ENCODE data around the gene TMEM235. TPM values are rescaled to one million over a fixed set of nuclear protein-coding genes. Genes with fewer than 3 reads are reported as not detected.
"Not testable (repeated sequence)": the region's sequence is repeated elsewhere in the genome, so short reads cannot be mapped to it uniquely, and the experiment has no call there.

The TMEM235 gene
- polyA plus RNA-seq, 1 of the 3 experiments (the other 2 are of a cell fraction), result not detected

DNA sequence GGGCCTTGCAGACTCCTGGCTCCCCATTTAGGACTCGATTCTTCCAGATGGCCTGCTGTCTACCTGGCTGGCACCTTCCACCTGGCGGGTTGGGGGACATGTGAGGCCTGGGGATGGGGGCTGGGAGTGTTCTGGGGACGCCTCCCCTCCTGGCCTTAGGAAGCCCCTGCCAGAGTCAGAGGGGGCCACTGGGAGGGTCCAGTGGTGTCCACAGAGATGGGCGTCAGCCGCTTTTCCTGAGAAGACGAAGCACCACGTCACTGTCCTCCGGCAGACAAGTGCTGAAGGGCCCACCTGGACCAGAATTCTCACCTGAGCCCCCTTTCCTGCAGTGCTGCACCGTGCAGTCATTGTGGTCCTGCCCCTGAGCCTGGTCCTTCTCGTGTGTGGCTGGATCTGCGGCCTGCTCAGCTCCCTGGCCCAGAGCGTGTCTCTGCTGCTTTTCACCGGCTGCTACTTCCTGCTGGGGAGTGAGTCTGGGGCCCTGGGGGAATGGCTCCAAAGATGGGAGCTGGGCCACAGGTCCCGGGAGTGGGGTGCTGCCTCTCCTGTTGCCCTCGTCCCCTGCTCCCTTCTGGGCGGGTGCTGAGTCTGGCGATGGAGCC lies 2.9 kb downstream of the TMEM235 start:
- 69% methylated on average over 12 of the region's 17 CpGs for whole genome bisulfite sequencing (ENCODE audit: low lambda C conversion rate)
- H4K20me1 ChIP-seq (ENCODE audit: insufficient read depth), result no peaks in the 10 kb centered on the region
- no peaks in the 10 kb centered on the region for H3K9me2 ChIP-seq
- no peak overlapping the region for H2AFZ ChIP-seq (ENCODE audit: low read depth)
- no peaks in the 10 kb centered on the region for H3K79me2 ChIP-seq (ENCODE audit: insufficient read depth)
- H3K4me2 ChIP-seq, result no peak overlapping the region
- H3K4me3 ChIP-seq (ENCODE audit: low read depth in 2 of 2, low read length in 1 of 2), result no peak overlapping the region
- no peak for DNase-seq
- H3K9ac ChIP-seq, result no peak overlapping the region
- peaks cover 0 to 36% of the 10 kb centered on the region in 2 experiments; a peak in 1 of 4 replicates for H3K4me1 ChIP-seq (ENCODE audit: control insufficient read depth in 1 of 2, insufficient read depth in 2 of 2, low read depth in 1 of 2, low read length in 1 of 2)
- peaks cover 21% of the 10 kb centered on the region for H3K27me3 ChIP-seq (ENCODE audit: insufficient read depth)
- H3F3A ChIP-seq (replicated peaks; ENCODE audit: insufficient read depth), result no peaks in the 10 kb centered on the region
- TF ChIP-seq EZH2phosphoT487 (IDR thresholded peaks at IDR 0.05; ENCODE audit: borderline replicate concordance, low read depth) (no peak), YY1 (IDR thresholded peaks at IDR 0.05; ENCODE audit: low read depth) (no peak), FOSL2 (IDR thresholded peaks at IDR 0.05; ENCODE audit: borderline replicate concordance, low read depth) (no peak), CHD2 (IDR thresholded peaks at IDR 0.05; ENCODE audit: low read length, partially characterized antibody) (no peak), POLR2AphosphoS5 (IDR thresholded peaks at IDR 0.05; ENCODE audit: low read depth, low read length) (no peak), NRF1 (IDR thresholded peaks at IDR 0.05; ENCODE audit: low read depth, low read length) (no peak), SMC3 (IDR thresholded peaks at IDR 0.05; ENCODE audit: low read depth, low read length) (no peak), JUND (IDR thresholded peaks at IDR 0.05) (no peak), TEAD4 (IDR thresholded peaks at IDR 0.05; ENCODE audit: borderline replicate concordance, insufficient read depth) (no peak), MAX (IDR thresholded peaks at IDR 0.05; ENCODE audit: low read depth) (no peak), USF2 (IDR thresholded peaks at IDR 0.05; ENCODE audit: borderline replicate concordance, low read depth, low read length) (no peak), FOXM1 (IDR thresholded peaks at IDR 0.05; ENCODE audit: low read depth) (no peak), RCOR1 (IDR thresholded peaks at IDR 0.05; ENCODE audit: low read length) (no peak), RFX5 (IDR thresholded peaks at IDR 0.05; ENCODE audit: low read length) (no peak), PBX3 (IDR thresholded peaks at IDR 0.05) (no peak), GATA2 (CRISPR knock-in tag; IDR thresholded peaks at IDR 0.05) (no peak)
- TF ChIP-seq, protein P1, sequence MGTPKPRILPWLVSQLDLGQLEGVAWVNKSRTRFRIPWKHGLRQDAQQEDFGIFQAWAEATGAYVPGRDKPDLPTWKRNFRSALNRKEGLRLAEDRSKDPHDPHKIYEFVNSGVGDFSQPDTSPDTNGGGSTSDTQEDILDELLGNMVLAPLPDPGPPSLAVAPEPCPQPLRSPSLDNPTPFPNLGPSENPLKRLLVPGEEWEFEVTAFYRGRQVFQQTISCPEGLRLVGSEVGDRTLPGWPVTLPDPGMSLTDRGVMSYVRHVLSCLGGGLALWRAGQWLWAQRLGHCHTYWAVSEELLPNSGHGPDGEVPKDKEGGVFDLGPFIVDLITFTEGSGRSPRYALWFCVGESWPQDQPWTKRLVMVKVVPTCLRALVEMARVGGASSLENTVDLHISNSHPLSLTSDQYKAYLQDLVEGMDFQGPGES (IDR thresholded peaks at IDR 0.05; ENCODE audit: low read depth, low read length), result no peak
- TF ChIP-seq, protein P2, sequence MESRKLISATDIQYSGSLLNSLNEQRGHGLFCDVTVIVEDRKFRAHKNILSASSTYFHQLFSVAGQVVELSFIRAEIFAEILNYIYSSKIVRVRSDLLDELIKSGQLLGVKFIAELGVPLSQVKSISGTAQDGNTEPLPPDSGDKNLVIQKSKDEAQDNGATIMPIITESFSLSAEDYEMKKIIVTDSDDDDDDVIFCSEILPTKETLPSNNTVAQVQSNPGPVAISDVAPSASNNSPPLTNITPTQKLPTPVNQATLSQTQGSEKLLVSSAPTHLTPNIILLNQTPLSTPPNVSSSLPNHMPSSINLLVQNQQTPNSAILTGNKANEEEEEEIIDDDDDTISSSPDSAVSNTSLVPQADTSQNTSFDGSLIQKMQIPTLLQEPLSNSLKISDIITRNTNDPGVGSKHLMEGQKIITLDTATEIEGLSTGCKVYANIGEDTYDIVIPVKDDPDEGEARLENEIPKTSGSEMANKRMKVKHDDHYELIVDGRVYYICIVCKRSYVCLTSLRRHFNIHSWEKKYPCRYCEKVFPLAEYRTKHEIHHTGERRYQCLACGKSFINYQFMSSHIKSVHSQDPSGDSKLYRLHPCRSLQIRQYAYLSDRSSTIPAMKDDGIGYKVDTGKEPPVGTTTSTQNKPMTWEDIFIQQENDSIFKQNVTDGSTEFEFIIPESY (IDR thresholded peaks at IDR 0.05; ENCODE audit: borderline replicate concordance, low read depth), result no peak
- no peak overlapping the region; a peak in 1 of 4 replicates for H3K27ac ChIP-seq (ENCODE audit: low read depth in 2 of 2, low read length in 1 of 2)
- H3K9me3 ChIP-seq, result no peaks in the 10 kb centered on the region
- ChIA-PET CTCF (interaction anchor here (0.6 to 6.4 kb wide), 2 partner anchors 17 to 903 kb away, joined by 3 to 95 read pairs; no protein-coding TSS in a partner anchor), POLR2A (interaction anchor here (0.6 kb wide), 1 partner anchor 22 kb away, joined by 3 read pairs; no protein-coding TSS in a partner anchor)
- no peaks in the 10 kb centered on the region for H3K36me3 ChIP-seq (replicated peaks in 1 of 2; ENCODE audit: control insufficient read depth in 1 of 2, insufficient read depth in 2 of 2, low read length in 1 of 2)

GRCh38 chr17:78235022-78235421 lies 3.6 kb downstream of the TMEM235 start:
- H2AFZ ChIP-seq (ENCODE audit: low read depth); H3K4me3 ChIP-seq (ENCODE audit: low read depth in 2 of 2, low read length in 1 of 2); H3K4me2 ChIP-seq; DNase-seq; H4K20me1 ChIP-seq (ENCODE audit: insufficient read depth); H3K79me2 ChIP-seq (ENCODE audit: insufficient read depth); H3K9ac ChIP-seq; H3K27ac ChIP-seq (ENCODE audit: low read depth in 2 of 2, low read length in 1 of 2); H3K36me3 ChIP-seq (replicated peaks in 1 of 2; ENCODE audit: control insufficient read depth in 1 of 2, insufficient read depth in 2 of 2, low read length in 1 of 2); POLR2A ChIA-PET; H3K9me3 ChIP-seq; H3F3A ChIP-seq (replicated peaks; ENCODE audit: insufficient read depth); H3K9me2 ChIP-seq: not testable (repeated sequence)
- 90% methylated on average over 6 of the region's 6 CpGs for WGBS (ENCODE audit: low lambda C conversion rate)
- Histone ChIP-seq H3K4me1 (ENCODE audit: control insufficient read depth in 1 of 2, insufficient read depth in 2 of 2, low read depth in 1 of 2, low read length in 1 of 2) (peaks cover 0 to 36% of the 10 kb centered on the region in 2 experiments; a peak in 1 of 4 replicates), H3K27me3 (ENCODE audit: insufficient read depth) (peaks cover 21% of the 10 kb centered on the region)
- CTCF ChIA-PET, result interaction anchor here (0.6 to 6.4 kb wide), 2 partner anchors 16 to 904 kb away, joined by 3 to 95 read pairs; no protein-coding TSS in a partner anchor

All from SK-N-SH (cell line).